DMS114 treated with DMSO at 0.1 percent for 48 hours (cell line): Measurements from ENCODE around the gene TAF11L3.
"Not testable (repeated sequence)": the region's sequence is repeated elsewhere in the genome, so short reads cannot be mapped to it uniquely, and the experiment has no call there.

Experiments
- DNase-seq: peaks from one replicate; lab custom pipeline; 2025; ENCODE audit not compliant: unreplicated experiment; lab: John Stamatoyannopoulos, UW

Gene TAF11L3

GRCh38 chr5:17518067-17518466 lies at the start of gene TAF11L3:
Gene TAF11L3, plus strand, starts transcription at chr5:17518367.
- DNase-seq: not testable (repeated sequence)

GRCh38 chr5:17470064-17470463 lies 48.1 kb upstream of the TAF11L3 start:
- no peak for DNase-seq

GRCh38 chr5:17475064-17475463 lies 43.1 kb upstream of the TAF11L3 start:
- DNase-seq: not testable (repeated sequence)

DNA sequence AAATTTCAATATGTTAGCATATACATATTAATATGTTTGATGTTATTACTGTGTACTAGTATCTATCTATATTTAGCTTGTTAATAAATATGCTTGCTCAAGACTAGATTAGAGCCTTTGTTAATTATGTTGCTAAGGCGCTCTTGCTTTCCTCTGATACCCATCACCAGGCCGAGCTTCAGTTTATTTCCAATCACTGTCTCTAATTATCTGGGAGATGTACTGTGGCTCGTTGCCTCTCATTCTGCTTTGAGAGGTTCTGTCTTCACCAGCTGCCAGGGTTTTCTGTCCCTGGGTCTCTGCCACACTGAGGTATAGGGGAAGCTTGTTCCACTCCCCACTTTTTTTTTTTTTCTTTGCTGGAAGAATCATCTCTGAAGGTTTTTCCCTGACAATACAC lies 41.1 kb upstream of the TAF11L3 start:
- DNase-seq: no peak

- DNase-seq: no peak
Measured at GRCh38 chr5:17477573-17478265, 40.4 kb upstream of the TAF11L3 start.

DNA sequence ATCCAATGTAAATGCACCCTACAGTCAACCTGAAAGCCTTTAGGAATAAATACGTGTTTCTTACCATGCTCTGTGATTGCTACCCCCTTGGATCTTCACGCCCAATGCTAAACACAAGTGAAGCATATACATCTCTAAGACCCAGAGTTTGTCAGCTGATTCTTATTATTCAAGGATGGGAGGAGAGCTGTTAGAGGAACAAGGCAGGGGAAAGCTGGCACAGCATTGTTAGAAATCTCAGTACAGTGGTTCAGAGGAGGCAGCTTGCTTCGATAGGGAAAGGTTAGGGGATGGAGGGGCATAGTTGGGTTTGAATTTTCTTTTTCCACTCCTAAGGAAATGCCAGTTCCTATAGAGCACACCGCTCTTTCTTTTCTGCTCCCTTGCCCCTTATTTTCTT lies 36.8 kb upstream of the TAF11L3 start:
- DNase-seq: no peak

DNA sequence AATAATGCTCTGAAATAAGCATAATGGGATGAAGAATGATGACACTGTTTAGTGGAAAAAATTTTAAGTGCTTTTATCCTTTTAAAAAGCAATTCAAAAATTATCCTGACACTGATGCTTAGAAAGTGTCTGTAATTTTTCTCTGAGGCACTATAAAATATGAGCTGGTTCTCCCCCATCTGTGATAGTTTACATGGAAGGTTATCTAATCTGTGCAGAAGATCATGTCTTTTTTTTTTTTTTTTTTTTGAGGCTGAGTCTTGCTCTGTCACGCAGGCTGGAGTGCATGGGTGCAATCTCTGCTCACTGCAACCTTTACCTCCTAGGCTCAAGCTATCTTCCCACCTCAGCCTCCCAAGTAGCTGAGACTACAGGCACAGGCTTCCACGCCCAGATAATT lies 35.4 kb upstream of the TAF11L3 start:
- DNase-seq: no peak

DNA sequence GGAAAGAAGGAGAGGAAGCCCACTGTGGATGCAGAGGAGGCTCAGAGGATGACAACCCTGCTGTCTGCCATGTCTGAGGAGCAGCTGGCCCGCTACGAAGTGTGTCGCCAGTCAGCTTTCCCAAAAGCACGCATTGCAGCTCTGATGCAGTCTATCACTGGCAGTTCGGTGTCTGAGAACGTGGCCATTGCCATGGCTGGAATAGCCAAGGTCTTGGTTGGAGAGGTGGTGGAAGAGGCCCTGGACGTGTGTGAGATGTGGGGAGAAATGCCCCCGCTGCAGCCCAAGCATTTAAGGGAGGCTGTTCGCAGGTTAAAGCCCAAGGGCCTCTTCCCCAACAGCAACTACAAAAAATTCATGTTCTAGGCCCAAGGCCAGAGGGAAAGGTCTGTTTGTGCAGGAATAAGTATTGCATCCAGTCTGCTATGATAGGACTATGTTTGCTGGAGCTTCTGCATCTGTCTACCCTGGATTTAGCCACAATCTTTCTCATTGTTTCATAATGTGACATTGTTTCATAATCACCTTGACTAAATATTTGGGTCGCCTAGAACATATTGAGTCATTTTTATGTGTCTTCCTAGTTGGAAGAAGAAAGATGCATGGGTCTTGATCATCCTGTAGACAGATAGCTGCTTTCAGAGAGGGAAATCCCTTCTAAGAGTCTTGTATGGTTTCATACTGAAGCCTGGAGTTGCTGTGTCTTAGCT lies 31.5 kb upstream of the TAF11L3 start:
- not testable (repeated sequence) for DNase-seq

DNA sequence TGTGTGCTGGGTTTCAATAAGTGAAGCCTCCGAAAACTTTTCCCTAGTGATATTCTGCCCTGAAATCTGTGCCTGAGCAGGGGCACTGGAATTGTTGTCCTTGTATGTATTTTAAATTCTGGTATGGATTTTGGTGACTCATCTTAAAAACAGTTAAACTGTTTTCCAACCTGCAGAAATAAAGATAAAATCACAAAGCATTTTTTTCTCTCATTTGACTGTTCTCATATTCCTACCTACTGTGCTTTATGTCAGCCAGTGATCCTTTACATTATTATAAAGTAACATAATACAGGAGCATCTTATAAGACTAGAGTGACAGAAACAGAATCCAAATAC lies 31.0 kb upstream of the TAF11L3 start:
- no peak for DNase-seq

- DNase-seq: not testable (repeated sequence)
Measured at GRCh38 chr5:17491257-17491656, 26.9 kb upstream of the TAF11L3 start.

DNA sequence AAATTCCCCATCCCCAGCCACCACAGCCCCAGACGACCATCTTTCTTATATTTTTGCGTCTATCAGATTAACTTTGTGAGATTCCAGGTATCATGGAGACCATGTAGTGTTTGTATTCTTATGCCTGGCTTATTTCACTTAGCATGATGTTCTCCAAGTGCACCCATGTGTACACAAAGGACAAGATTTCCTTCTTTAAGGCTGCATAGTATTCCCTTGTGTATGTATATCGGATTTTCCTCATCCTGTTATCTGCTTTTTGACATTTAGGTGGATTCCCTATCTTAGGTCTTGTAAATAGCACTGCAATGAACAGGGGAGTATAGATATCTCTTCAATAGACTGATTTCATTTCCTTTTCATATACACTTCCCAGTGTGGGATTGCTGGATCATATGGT lies 25.4 kb upstream of the TAF11L3 start:
- no peak for DNase-seq

DNA sequence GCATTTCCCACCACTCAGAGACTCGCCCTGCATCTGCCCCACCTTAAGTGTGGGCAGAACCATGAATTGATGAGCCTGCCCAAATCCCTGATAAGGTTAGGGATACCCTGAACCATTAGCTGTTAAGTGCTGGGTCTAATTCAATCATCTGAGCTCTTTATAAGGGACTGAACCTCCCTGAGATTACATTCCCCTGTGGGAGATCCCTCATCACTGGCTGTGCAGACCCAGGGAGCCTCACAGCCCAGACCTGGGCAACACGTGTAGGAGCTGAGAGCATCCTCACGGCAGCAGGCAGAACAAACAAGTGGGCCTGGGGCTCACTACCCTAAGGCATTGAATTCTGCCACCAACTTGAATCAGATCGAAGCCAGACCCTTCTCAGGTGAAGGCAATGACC lies 20.7 kb upstream of the TAF11L3 start:
- DNase-seq: no peak

- not testable (repeated sequence) for DNase-seq
Measured at GRCh38 chr5:17497931-17498330, 20.2 kb upstream of the TAF11L3 start, which contains the start of gene TAF11L2. Gene TAF11L2, plus strand, starts transcription at chr5:17498231.

- DNase-seq: no peak
Measured at GRCh38 chr5:17511775-17512325, 6.3 kb upstream of the TAF11L3 start.

- not testable (repeated sequence) for DNase-seq
Measured at GRCh38 chr5:17517526-17517925, 641 bp upstream of the TAF11L3 start.

GRCh38 chr5:17519508-17519907 lies 1.3 kb downstream of the TAF11L3 start:
- DNase-seq: not testable (repeated sequence)

DNA sequence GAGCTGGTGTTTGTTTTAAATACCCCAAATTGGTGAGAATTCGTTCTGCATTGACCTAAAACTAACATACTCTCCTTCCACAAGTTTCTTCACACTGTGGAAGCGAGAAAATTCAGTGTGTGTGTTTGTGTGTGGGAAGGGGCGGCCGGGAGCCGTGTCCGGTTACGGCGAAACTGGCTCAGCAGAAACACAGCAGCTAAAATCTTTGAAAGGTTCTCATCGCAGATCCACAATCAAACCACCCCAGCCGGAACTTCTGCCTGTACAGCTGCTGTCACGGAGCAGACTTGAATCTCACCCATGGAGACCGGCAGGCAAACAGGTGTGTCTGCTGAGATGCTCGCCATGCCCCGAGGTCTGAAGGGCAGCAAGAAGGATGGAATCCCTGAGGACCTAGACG lies 3.3 kb downstream of the TAF11L3 start, which contains the start of gene TAF11L4:
Gene TAF11L4 (plus strand): TSS at position 301 of the 400 bp plus-strand sequence.
- DNase-seq: not testable (repeated sequence)

- DNase-seq: not testable (repeated sequence)
Measured at GRCh38 chr5:17524935-17525334, 6.8 kb downstream of the TAF11L3 start, which contains the start of gene TAF11L5. Gene TAF11L5, plus strand, starts transcription at chr5:17525235.

DNA sequence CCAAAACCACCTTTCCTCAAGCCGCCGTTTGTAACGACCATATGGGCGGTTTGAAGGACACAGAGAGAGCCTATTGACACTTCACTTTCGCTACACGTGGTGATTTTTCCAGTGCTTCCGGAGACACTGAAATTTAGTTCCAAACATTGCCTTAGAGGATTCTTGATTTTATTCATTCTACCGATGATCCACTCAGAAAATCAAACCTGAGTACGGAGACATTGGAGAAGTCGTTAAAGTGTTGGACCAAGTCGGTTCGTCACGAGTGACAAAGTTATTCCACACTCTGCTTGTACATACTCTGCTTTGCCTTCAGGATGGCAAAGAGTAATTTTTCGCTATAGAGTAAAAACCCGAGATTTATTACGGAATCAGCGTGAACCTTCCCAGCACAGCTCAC lies 8.3 kb downstream of the TAF11L3 start:
- not testable (repeated sequence) for DNase-seq

DNA sequence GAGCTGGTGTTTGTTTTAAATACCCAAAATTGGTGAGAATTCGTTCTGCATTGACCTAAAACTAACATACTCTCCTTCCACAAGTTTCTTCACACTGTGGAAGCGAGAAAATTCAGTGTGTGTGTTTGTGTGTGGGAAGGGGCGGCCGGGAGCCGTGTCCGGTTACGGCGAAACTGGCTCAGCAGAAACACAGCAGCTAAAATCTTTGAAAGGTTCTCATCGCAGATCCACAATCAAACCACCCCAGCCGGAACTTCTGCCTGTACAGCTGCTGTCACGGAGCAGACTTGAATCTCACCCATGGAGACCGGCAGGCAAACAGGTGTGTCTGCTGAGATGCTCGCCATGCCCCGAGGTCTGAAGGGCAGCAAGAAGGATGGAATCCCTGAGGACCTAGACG lies 10.2 kb downstream of the TAF11L3 start, which contains the start of gene TAF11L6:
Gene TAF11L6 (plus strand): TSS at position 301 of the 400 bp plus-strand sequence.
- DNase-seq: not testable (repeated sequence)
